Measurements from ENCODE around the gene GAST.

Gene GAST

GRCh38 chr17:41722231-41722630, 10.1 kb downstream of the GAST start:
- Histone ChIP-seq H3K36me3 (ENCODE audit: control insufficient read depth in 2 of 2, insufficient read depth in 2 of 2, low read length in 2 of 2) (no peaks in the 10 kb centered on the region), H3K9ac (ENCODE audit: low read length in 2 of 2) (no peak overlapping the region)

GRCh38 chr17:41723801-41724475, 11.8 kb downstream of the GAST start:
- H3K9ac ChIP-seq (ENCODE audit: low read length in 2 of 2): no peak overlapping the region
- no peaks in the 10 kb centered on the region for H3K9me3 ChIP-seq (ENCODE audit: control insufficient read depth in 2 of 2, low read length in 2 of 2)
- H3K36me3 ChIP-seq (ENCODE audit: control insufficient read depth in 2 of 2, insufficient read depth in 2 of 2, low read length in 2 of 2): no peaks in the 10 kb centered on the region
- H3K4me1 ChIP-seq (ENCODE audit: control insufficient read depth, insufficient read depth, low read length): no peaks in the 10 kb centered on the region
- peaks cover 0 to 2% of the 10 kb centered on the region in 2 donors for H3K27me3 ChIP-seq (ENCODE audit: control insufficient read depth in 1 of 2, insufficient read depth in 2 of 2, low read length in 2 of 2)
- no peak overlapping the region for H3K4me3 ChIP-seq (ENCODE audit: low read length in 2 of 2)
- no peak overlapping the region for H3K27ac ChIP-seq (ENCODE audit: low read length)

More at GRCh38 chr17:41722231-41722630, 10.1 kb downstream of the GAST start:
- no peak overlapping the region for H3K4me3 ChIP-seq (ENCODE audit: low read length in 2 of 2)
- no peak overlapping the region for H3K27ac ChIP-seq (ENCODE audit: low read length)
- H3K9me3 ChIP-seq (ENCODE audit: control insufficient read depth in 2 of 2, low read length in 2 of 2): no peaks in the 10 kb centered on the region
- H3K27me3 ChIP-seq (ENCODE audit: control insufficient read depth in 1 of 2, insufficient read depth in 2 of 2, low read length in 2 of 2): no peaks in the 10 kb centered on the region
- peaks cover 2% of the 10 kb centered on the region for H3K4me1 ChIP-seq (ENCODE audit: control insufficient read depth, insufficient read depth, low read length)

- Histone ChIP-seq H3K27me3 (ENCODE audit: control insufficient read depth in 1 of 2, insufficient read depth in 2 of 2, low read length in 2 of 2) (peaks cover 0 to 2% of the 10 kb centered on the region in 2 donors), H3K4me3 (ENCODE audit: low read length in 2 of 2) (no peak overlapping the region), H3K27ac (ENCODE audit: low read length) (no peak overlapping the region), H3K4me1 (ENCODE audit: control insufficient read depth, insufficient read depth, low read length) (no peaks in the 10 kb centered on the region), H3K9me3 (ENCODE audit: control insufficient read depth in 2 of 2, low read length in 2 of 2) (no peaks in the 10 kb centered on the region), H3K36me3 (ENCODE audit: control insufficient read depth in 2 of 2, insufficient read depth in 2 of 2, low read length in 2 of 2) (no peaks in the 10 kb centered on the region), H3K9ac (ENCODE audit: low read length in 2 of 2) (no peak overlapping the region)
These were observed 12.4 kb downstream of the GAST start for GRCh38 chr17:41724476-41725050.

GRCh38 chr17:41725134-41725533, 13.0 kb downstream of the GAST start:
- H3K4me3 ChIP-seq (ENCODE audit: low read length in 2 of 2): no peak overlapping the region
- H3K9me3 ChIP-seq (ENCODE audit: control insufficient read depth in 2 of 2, low read length in 2 of 2): no peaks in the 10 kb centered on the region
- H3K9ac ChIP-seq (ENCODE audit: low read length in 2 of 2): no peak overlapping the region
- H3K27me3 ChIP-seq (ENCODE audit: control insufficient read depth in 1 of 2, insufficient read depth in 2 of 2, low read length in 2 of 2): peaks cover 0 to 2% of the 10 kb centered on the region in 2 donors
- no peaks in the 10 kb centered on the region for H3K4me1 ChIP-seq (ENCODE audit: control insufficient read depth, insufficient read depth, low read length)
- no peak overlapping the region for H3K27ac ChIP-seq (ENCODE audit: low read length)
- no peaks in the 10 kb centered on the region for H3K36me3 ChIP-seq (ENCODE audit: control insufficient read depth in 2 of 2, insufficient read depth in 2 of 2, low read length in 2 of 2)

GRCh38 chr17:41728056-41728455, 15.9 kb downstream of the GAST start:
- H3K9ac ChIP-seq (ENCODE audit: low read length in 2 of 2): no peak overlapping the region
- H3K27ac ChIP-seq (ENCODE audit: low read length): no peak overlapping the region
- no peaks in the 10 kb centered on the region for H3K4me1 ChIP-seq (ENCODE audit: control insufficient read depth, insufficient read depth, low read length)
- H3K4me3 ChIP-seq (ENCODE audit: low read length in 2 of 2): no peak overlapping the region
- no peaks in the 10 kb centered on the region for H3K9me3 ChIP-seq (ENCODE audit: control insufficient read depth in 2 of 2, low read length in 2 of 2)
- H3K36me3 ChIP-seq (ENCODE audit: control insufficient read depth in 2 of 2, insufficient read depth in 2 of 2, low read length in 2 of 2): no peaks in the 10 kb centered on the region
- peaks cover 6 to 19% of the 10 kb centered on the region in 2 donors for H3K27me3 ChIP-seq (ENCODE audit: control insufficient read depth in 1 of 2, insufficient read depth in 2 of 2, low read length in 2 of 2)

GRCh38 chr17:41730479-41730878, 18.3 kb downstream of the GAST start:
- Histone ChIP-seq H3K36me3 (ENCODE audit: control insufficient read depth in 2 of 2, insufficient read depth in 2 of 2, low read length in 2 of 2) (no peaks in the 10 kb centered on the region), H3K4me1 (ENCODE audit: control insufficient read depth, insufficient read depth, low read length) (peaks cover 14% of the 10 kb centered on the region), H3K27me3 (ENCODE audit: control insufficient read depth in 1 of 2, insufficient read depth in 2 of 2, low read length in 2 of 2) (peaks cover 19 to 33% of the 10 kb centered on the region in 2 donors), H3K4me3 (ENCODE audit: low read length in 2 of 2) (no peak overlapping the region), H3K27ac (ENCODE audit: low read length) (no peak overlapping the region), H3K9me3 (ENCODE audit: control insufficient read depth in 2 of 2, low read length in 2 of 2) (no peaks in the 10 kb centered on the region), H3K9ac (ENCODE audit: low read length in 2 of 2) (no peak overlapping the region)

GRCh38 chr17:41731836-41732235, 19.7 kb downstream of the GAST start:
- H3K4me1 ChIP-seq (ENCODE audit: control insufficient read depth, insufficient read depth, low read length): peaks cover 14% of the 10 kb centered on the region
- H3K9ac ChIP-seq (ENCODE audit: low read length in 2 of 2): no peak overlapping the region
- H3K27me3 ChIP-seq (ENCODE audit: control insufficient read depth in 1 of 2, insufficient read depth in 2 of 2, low read length in 2 of 2): peaks cover 28 to 43% of the 10 kb centered on the region in 2 donors
- no peak overlapping the region for H3K27ac ChIP-seq (ENCODE audit: low read length)
- no peaks in the 10 kb centered on the region for H3K9me3 ChIP-seq (ENCODE audit: control insufficient read depth in 2 of 2, low read length in 2 of 2)
- H3K4me3 ChIP-seq (ENCODE audit: low read length in 2 of 2): no peak overlapping the region
- H3K36me3 ChIP-seq (ENCODE audit: control insufficient read depth in 2 of 2, insufficient read depth in 2 of 2, low read length in 2 of 2): no peaks in the 10 kb centered on the region

- H3K27me3 ChIP-seq (ENCODE audit: control insufficient read depth in 1 of 2, insufficient read depth in 2 of 2, low read length in 2 of 2): peaks cover 33 to 48% of the 10 kb centered on the region in 2 donors
- H3K9me3 ChIP-seq (ENCODE audit: control insufficient read depth in 2 of 2, low read length in 2 of 2): no peaks in the 10 kb centered on the region
- H3K9ac ChIP-seq (ENCODE audit: low read length in 2 of 2): no peak overlapping the region
- peak overlapping the region; percentile 60 to 69 for H3K4me3 ChIP-seq (ENCODE audit: low read length in 2 of 2)
- no peak overlapping the region for H3K27ac ChIP-seq (ENCODE audit: low read length)
- no peaks in the 10 kb centered on the region for H3K36me3 ChIP-seq (ENCODE audit: control insufficient read depth in 2 of 2, insufficient read depth in 2 of 2, low read length in 2 of 2)
- H3K4me1 ChIP-seq (ENCODE audit: control insufficient read depth, insufficient read depth, low read length): peaks cover 14% of the 10 kb centered on the region
These were observed 21.4 kb downstream of the GAST start for GRCh38 chr17:41733348-41734138.

- H3K27me3 ChIP-seq (ENCODE audit: control insufficient read depth in 1 of 2, insufficient read depth in 2 of 2, low read length in 2 of 2): peaks cover 33 to 48% of the 10 kb centered on the region in 2 donors
- H3K4me1 ChIP-seq (ENCODE audit: control insufficient read depth, insufficient read depth, low read length): peaks cover 14% of the 10 kb centered on the region
- peak within 1 kb of the TSS; percentile 60 to 69 for H3K4me3 ChIP-seq (ENCODE audit: low read length in 2 of 2)
- H3K36me3 ChIP-seq (ENCODE audit: control insufficient read depth in 2 of 2, insufficient read depth in 2 of 2, low read length in 2 of 2): no peaks in the 10 kb centered on the region
- H3K9ac ChIP-seq (ENCODE audit: low read length in 2 of 2): no peak within 1 kb of the TSS
- H3K27ac ChIP-seq (ENCODE audit: low read length): no peak within 1 kb of the TSS
- no peaks in the 10 kb centered on the region for H3K9me3 ChIP-seq (ENCODE audit: control insufficient read depth in 2 of 2, low read length in 2 of 2)
These were observed 22.2 kb downstream of the GAST start, which contains the start of gene HAP1 for GRCh38 chr17:41734139-41734948. HAP1 (minus strand) TSS chr17:41734643; CDS start chr17:41734634, 9 bp downstream.

GRCh38 chr17:41734949-41735313, 22.8 kb downstream of the GAST start:
- Histone ChIP-seq H3K27ac (ENCODE audit: low read length) (no peak overlapping the region), H3K4me1 (ENCODE audit: control insufficient read depth, insufficient read depth, low read length) (peaks cover 14% of the 10 kb centered on the region), H3K9me3 (ENCODE audit: control insufficient read depth in 2 of 2, low read length in 2 of 2) (no peaks in the 10 kb centered on the region), H3K4me3 (ENCODE audit: low read length in 2 of 2) (peak overlapping the region; percentile 60 to 69), H3K36me3 (ENCODE audit: control insufficient read depth in 2 of 2, insufficient read depth in 2 of 2, low read length in 2 of 2) (no peaks in the 10 kb centered on the region), H3K27me3 (ENCODE audit: control insufficient read depth in 1 of 2, insufficient read depth in 2 of 2, low read length in 2 of 2) (peaks cover 33 to 48% of the 10 kb centered on the region in 2 donors), H3K9ac (ENCODE audit: low read length in 2 of 2) (no peak overlapping the region)
